HepG2 (cell line): Measurements from ENCODE around the gene FAM118A. TPM values are rescaled to one million over a fixed set of nuclear protein-coding genes. Genes with fewer than 3 reads are reported as not detected.

ENCODE experiments used
- CSRNP2 ChIP-seq: sonication (generic); formaldehyde crosslinking; conservative IDR thresholded peaks from 2 replicates; pipeline ENCODE4 v1.8.0; 2022; ENCODE audit warnings: low read depth, missing genetic modification reagents
- PRDM15 ChIP-seq: sonication (generic); formaldehyde crosslinking; IDR thresholded peaks from 2 replicates; pipeline ENCODE4 v1.4.0; 2020; ENCODE audit warnings: missing genetic modification reagents
- PRMT3 ChIP-seq: sonication (generic); formaldehyde crosslinking; IDR thresholded peaks from 2 replicates; pipeline ENCODE4 v1.8.1; 2022; ENCODE audit warnings: low read depth, mild to moderate bottlenecking, moderate library complexity, missing genetic modification reagents, borderline replicate concordance
- RBFOX2 ChIP-seq: fragments of 200-400 bp; formaldehyde crosslinking; IDR thresholded peaks from 2 replicates; pipeline ENCODE4 v1.6.1; 2017; ENCODE audit warnings: low read depth, mild to moderate bottlenecking, low read length
- SALL1 ChIP-seq: sonication (generic); formaldehyde crosslinking; IDR thresholded peaks from 2 replicates; pipeline ENCODE4 v1.8.0; 2022; ENCODE audit warnings: mild to moderate bottlenecking, missing genetic modification reagents
- SNAI1 ChIP-seq: sonication (generic); formaldehyde crosslinking; IDR thresholded peaks from 2 replicates; pipeline ENCODE4 v1.5.0; 2020; ENCODE audit warnings: mild to moderate bottlenecking, missing genetic modification reagents, borderline replicate concordance
- ZNF770 ChIP-seq: sonication (generic); formaldehyde crosslinking; IDR thresholded peaks from 2 replicates; pipeline ENCODE4 v1.5.0; 2020; ENCODE audit warnings: mild to moderate bottlenecking, missing genetic modification reagents
- ZSCAN20 ChIP-seq: sonication (generic); formaldehyde crosslinking; IDR thresholded peaks from 2 replicates; pipeline ENCODE4 v1.4.0; 2020; ENCODE audit warnings: missing genetic modification reagents, mild to moderate bottlenecking, borderline replicate concordance
- ZSCAN30 ChIP-seq: sonication (generic); formaldehyde crosslinking; IDR thresholded peaks from 2 replicates; pipeline ENCODE4 v1.5.0; 2020; ENCODE audit warnings: mild to moderate bottlenecking, missing genetic modification reagents
- polyA plus RNA-seq, 8 experiments: library from polyadenylated mRNA; depleted of rRNA in 3 of 8; stranded (reverse) in 7 of 8; unstranded in 1 of 8; fragments of >200 nt; fragmentation: Illumina TruSeq in 4 of 8; extraction: Trizol in 4 of 8; gene quantifications; 2 replicates each; pipeline versions ENCODE4 v1.2.1 to v1.2.3, GENCODE V29; 2011 to 2016; ENCODE audit warnings: low read depth in 4 of 8, missing spikeins in 1 of 8, mixed read lengths in 1 of 8; ENCODE audit not compliant: insufficient read depth in 1 of 8
- total RNA-seq, 5 experiments: library from RNA; depleted of rRNA; stranded (reverse); fragments of >200 nt; fragmentation: Illumina TruSeq; extraction: Trizol; gene quantifications; 2 replicates each; pipeline ENCODE4 v1.2.3, GENCODE V29; 2016; ENCODE audit warnings: low read depth in 1 of 5
- TF ChIP-seq, protein P1 (sequence below): sonication (generic); formaldehyde crosslinking; IDR thresholded peaks from 2 replicates; pipeline ENCODE4 v1.8.0; 2022; ENCODE audit warnings: mild to moderate bottlenecking, missing genetic modification reagents, moderate library complexity
- TF ChIP-seq, protein P2 (sequence below): sonication (generic); formaldehyde crosslinking; IDR thresholded peaks from 2 replicates; pipeline ENCODE4 v1.4.0; 2020; ENCODE audit warnings: mild to moderate bottlenecking, missing genetic modification reagents, borderline replicate concordance
- TF ChIP-seq, protein P3 (sequence below): IDR thresholded peaks from 2 replicates; pipeline ENCODE4 v1.6.1; 2018; ENCODE audit warnings: missing genetic modification reagents, mild to moderate bottlenecking, missing compliant biosample characterization

FAM118A gene
- total and polyA plus RNA-seq, 2 of the 13 experiments (the other 11 are each of a cell fraction or from before 2014, with no cell fraction given): 36.7 to 48.2 TPM

DNA sequence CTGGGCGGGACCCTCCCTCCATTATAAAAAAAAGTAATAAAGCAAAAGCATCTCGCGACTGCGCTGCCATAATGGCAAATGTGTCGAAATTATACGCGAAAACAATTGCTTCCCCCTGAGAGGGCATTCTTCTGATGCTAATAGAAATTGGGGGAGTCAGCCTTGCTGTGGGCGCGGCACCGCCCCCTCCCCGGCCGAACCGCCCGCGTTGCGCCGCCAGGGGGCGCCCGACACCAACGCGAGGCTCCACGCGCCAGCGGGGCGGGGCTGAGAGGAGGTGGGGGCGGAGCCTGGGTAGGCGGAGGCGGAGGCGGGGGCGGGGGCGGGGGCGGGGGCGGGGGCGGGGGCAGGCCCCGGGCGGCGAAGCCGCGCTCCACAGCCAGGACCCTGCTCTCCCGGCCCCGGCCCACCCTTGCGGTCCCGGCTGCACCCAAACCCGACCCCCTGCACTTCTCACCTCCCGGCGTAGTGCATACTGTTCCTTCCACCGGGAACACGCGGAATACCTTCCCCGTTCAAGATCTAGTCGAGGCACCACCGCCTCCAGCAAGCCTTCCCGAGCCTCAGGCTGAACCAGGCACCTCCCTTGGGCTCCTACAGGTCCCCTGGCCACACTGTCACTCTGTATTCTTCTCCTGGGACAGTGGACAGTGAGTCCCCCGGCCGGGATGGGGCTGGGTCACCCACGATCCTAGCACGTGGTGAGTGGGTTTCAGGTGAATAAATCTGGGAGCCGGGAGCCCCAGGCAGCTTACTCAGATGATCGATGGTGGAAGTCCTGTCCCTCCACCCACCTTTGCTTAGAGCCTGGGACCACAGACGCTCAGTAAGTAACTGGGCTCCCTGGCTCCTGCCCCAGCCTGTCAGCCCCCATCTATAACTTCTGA, 40.5 kb upstream of the FAM118A start (continued):
- TF ChIP-seq PRDM15 (CRISPR knock-in tag) (no peak), ZSCAN30 (no peak), RBFOX2 (peak; percentile 77), ZNF770 (no peak), PRMT3 (CRISPR knock-in tag) (no peak), SALL1 (CRISPR knock-in tag) (peak; percentile 46), SNAI1 (CRISPR knock-in tag) (no peak), ZSCAN20 (CRISPR knock-in tag) (no peak), CSRNP2 (no peak)
- TF ChIP-seq, protein P1, sequence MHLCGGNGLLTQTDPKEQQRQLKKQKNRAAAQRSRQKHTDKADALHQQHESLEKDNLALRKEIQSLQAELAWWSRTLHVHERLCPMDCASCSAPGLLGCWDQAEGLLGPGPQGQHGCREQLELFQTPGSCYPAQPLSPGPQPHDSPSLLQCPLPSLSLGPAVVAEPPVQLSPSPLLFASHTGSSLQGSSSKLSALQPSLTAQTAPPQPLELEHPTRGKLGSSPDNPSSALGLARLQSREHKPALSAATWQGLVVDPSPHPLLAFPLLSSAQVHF (CRISPR knock-in tag): no peak
- TF ChIP-seq, protein P2, sequence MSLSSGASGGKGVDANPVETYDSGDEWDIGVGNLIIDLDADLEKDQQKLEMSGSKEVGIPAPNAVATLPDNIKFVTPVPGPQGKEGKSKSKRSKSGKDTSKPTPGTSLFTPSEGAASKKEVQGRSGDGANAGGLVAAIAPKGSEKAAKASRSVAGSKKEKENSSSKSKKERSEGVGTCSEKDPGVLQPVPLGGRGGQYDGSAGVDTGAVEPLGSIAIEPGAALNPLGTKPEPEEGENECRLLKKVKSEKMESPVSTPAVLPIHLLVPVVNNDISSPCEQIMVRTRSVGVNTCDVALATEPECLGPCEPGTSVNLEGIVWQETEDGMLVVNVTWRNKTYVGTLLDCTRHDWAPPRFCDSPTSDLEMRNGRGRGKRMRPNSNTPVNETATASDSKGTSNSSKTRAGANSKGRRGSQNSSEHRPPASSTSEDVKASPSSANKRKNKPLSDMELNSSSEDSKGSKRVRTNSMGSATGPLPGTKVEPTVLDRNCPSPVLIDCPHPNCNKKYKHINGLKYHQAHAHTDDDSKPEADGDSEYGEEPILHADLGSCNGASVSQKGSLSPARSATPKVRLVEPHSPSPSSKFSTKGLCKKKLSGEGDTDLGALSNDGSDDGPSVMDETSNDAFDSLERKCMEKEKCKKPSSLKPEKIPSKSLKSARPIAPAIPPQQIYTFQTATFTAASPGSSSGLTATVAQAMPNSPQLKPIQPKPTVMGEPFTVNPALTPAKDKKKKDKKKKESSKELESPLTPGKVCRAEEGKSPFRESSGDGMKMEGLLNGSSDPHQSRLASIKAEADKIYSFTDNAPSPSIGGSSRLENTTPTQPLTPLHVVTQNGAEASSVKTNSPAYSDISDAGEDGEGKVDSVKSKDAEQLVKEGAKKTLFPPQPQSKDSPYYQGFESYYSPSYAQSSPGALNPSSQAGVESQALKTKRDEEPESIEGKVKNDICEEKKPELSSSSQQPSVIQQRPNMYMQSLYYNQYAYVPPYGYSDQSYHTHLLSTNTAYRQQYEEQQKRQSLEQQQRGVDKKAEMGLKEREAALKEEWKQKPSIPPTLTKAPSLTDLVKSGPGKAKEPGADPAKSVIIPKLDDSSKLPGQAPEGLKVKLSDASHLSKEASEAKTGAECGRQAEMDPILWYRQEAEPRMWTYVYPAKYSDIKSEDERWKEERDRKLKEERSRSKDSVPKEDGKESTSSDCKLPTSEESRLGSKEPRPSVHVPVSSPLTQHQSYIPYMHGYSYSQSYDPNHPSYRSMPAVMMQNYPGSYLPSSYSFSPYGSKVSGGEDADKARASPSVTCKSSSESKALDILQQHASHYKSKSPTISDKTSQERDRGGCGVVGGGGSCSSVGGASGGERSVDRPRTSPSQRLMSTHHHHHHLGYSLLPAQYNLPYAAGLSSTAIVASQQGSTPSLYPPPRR (CRISPR knock-in tag): no peak
- TF ChIP-seq, protein P3, sequence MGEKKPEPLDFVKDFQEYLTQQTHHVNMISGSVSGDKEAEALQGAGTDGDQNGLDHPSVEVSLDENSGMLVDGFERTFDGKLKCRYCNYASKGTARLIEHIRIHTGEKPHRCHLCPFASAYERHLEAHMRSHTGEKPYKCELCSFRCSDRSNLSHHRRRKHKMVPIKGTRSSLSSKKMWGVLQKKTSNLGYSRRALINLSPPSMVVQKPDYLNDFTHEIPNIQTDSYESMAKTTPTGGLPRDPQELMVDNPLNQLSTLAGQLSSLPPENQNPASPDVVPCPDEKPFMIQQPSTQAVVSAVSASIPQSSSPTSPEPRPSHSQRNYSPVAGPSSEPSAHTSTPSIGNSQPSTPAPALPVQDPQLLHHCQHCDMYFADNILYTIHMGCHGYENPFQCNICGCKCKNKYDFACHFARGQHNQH (CRISPR knock-in tag): no peak
